H1 (cell line): ENCODE measurements around the gene UBE2I. TPM values are rescaled to one million over a fixed set of nuclear protein-coding genes. Genes with fewer than 3 reads are reported as not detected.

Experiments
- CTCF ChIA-PET: fragments of 300-600 bp; sonication (Branson Sonifier 250); formaldehyde crosslinking; loops from one replicate; lab custom pipeline; 2021; ENCODE audit not compliant: partially characterized antibody; lab: Charles Lee
- POLR2A ChIA-PET: fragments of 300-600 bp; sonication (Branson Sonifier 250); formaldehyde crosslinking; loops from one replicate; lab custom pipeline; 2021; ENCODE audit warnings: inconsistent platforms; ENCODE audit not compliant: partially characterized antibody; lab: Charles Lee
- DNase-seq, 2 experiments: peaks; one replicate each; pipeline versions ENCODE4 v3.0.0 to v3.0.0-alpha.2; 2010 to 2022; ENCODE audit warnings: low spot score in 2 of 2, low read depth in 1 of 2, mixed read lengths in 1 of 2
- FAIRE-seq: peaks from 2 replicates; lab custom pipeline; 2011; peaks lifted over from hg19 to GRCh38; lab: Jason Lieb, UNC
- H2AFZ ChIP-seq: 2 replicates; pipeline ENCODE4 v1.8.1; 2012; ENCODE audit warnings: low read length, inconsistent platforms
- H2AK5ac ChIP-seq: 2 replicates; pipeline ENCODE4 v1.6.1; 2013; ENCODE audit warnings: low read depth, low read length
- H2BK120ac ChIP-seq: replicated peaks from 2 replicates; pipeline ENCODE3; 2013; ENCODE audit warnings: low read depth, low read length, inconsistent platforms
- H2BK12ac ChIP-seq: 2 replicates; pipeline ENCODE4 v1.6.1; 2013; ENCODE audit warnings: low read depth, low read length
- H2BK15ac ChIP-seq: 2 replicates; pipeline ENCODE4 v1.6.1; 2013; ENCODE audit warnings: low read length
- H2BK20ac ChIP-seq: 2 replicates; pipeline ENCODE4 v1.6.1; 2013; ENCODE audit warnings: low read length
- H2BK5ac ChIP-seq: 2 replicates; pipeline ENCODE4 v1.6.1; 2013; ENCODE audit warnings: low read depth, low read length
- H3K14ac ChIP-seq: 2 replicates; pipeline ENCODE4 v1.6.1; 2013; ENCODE audit warnings: inconsistent platforms; ENCODE audit not compliant: insufficient read length
- H3K18ac ChIP-seq: 2 replicates; pipeline ENCODE4 v1.6.1; 2013; ENCODE audit warnings: low read length; ENCODE audit errors: extremely low read depth
- H3K23ac ChIP-seq: 2 replicates; pipeline ENCODE4 v1.6.1; 2013; ENCODE audit warnings: inconsistent platforms; ENCODE audit not compliant: insufficient read length
- H3K23me2 ChIP-seq: 2 replicates; pipeline ENCODE4 v1.6.1; 2013; ENCODE audit warnings: low read depth, low read length
- H3K27ac ChIP-seq: 2 replicates; pipeline ENCODE4 v1.6.1; 2011; ENCODE audit warnings: low read depth, low read length, inconsistent platforms
- H3K27me3 ChIP-seq, 4 experiments: replicated peaks in 1 of 4; 1 replicate in 1 of 4; 2 replicates in 3 of 4; pipeline versions ENCODE4 v1.6.1 to v1.8.1; 2011 to 2013; ENCODE audit warnings: low read length in 3 of 4, mild to moderate bottlenecking in 3 of 4, inconsistent platforms in 2 of 4, mixed read lengths in 2 of 4, moderate library complexity in 1 of 4; ENCODE audit not compliant: control insufficient read depth in 3 of 4, insufficient read depth in 3 of 4; ENCODE audit errors: extremely low read depth in 1 of 4
- H3K36me3 ChIP-seq, 4 experiments: 2 replicates each; pipeline versions ENCODE4 v1.6.1 to v1.8.1; 2011 to 2013; ENCODE audit warnings: mild to moderate bottlenecking in 4 of 4, low read length in 3 of 4, moderate library complexity in 2 of 4, control low read depth in 1 of 4, inconsistent platforms in 1 of 4; ENCODE audit not compliant: insufficient read depth in 4 of 4, control insufficient read depth in 2 of 4
- H3K4ac ChIP-seq: replicated peaks from 2 replicates; pipeline ENCODE3; 2013; ENCODE audit warnings: low read length, low read depth, mixed read lengths, inconsistent platforms; ENCODE audit not compliant: insufficient read length
- H3K4me1 ChIP-seq, 4 experiments: replicated peaks in 1 of 4; 1 replicate in 1 of 4; 2 replicates in 3 of 4; pipeline versions ENCODE4 v1.6.1 to v1.8.1; 2011 to 2013; ENCODE audit warnings: low read length in 3 of 4, inconsistent platforms in 2 of 4, mixed read lengths in 1 of 4; ENCODE audit not compliant: insufficient read depth in 4 of 4, control insufficient read depth in 3 of 4
- H3K4me2 ChIP-seq, 2 experiments: 2 replicates each; pipeline versions ENCODE4 v1.6.1 to v1.8.1; 2011 to 2013; ENCODE audit warnings: low read depth in 2 of 2, low read length in 2 of 2, control low read depth in 1 of 2, inconsistent platforms in 1 of 2, mild to moderate bottlenecking in 1 of 2; ENCODE audit not compliant: insufficient read depth in 1 of 2
- H3K4me3 ChIP-seq, 4 experiments: fragments of 200-600, 300-600 bp in 1 of 4; sonication (generic), shearing (Covaris generic), sonication (Bioruptor Twin) in 1 of 4; 2 replicates each; pipeline versions ENCODE4 v1.5.1 to v1.8.1; 2011 to 2016; ENCODE audit warnings: low read length in 4 of 4, low read depth in 3 of 4, control low read depth in 2 of 4, inconsistent platforms in 2 of 4, mild to moderate bottlenecking in 2 of 4, mixed read lengths in 1 of 4, moderate library complexity in 1 of 4; ENCODE audit not compliant: insufficient read depth in 2 of 4; ENCODE audit errors: extremely low read depth in 1 of 4
- H3K56ac ChIP-seq: replicated peaks from 2 replicates; pipeline ENCODE3; 2013; ENCODE audit warnings: low read depth, mild to moderate bottlenecking, mixed read lengths, low read length, inconsistent platforms; ENCODE audit not compliant: insufficient read length
- H3K79me1 ChIP-seq: 2 replicates; pipeline ENCODE4 v1.6.1; 2013; ENCODE audit warnings: low read depth, low read length, control low read depth
- H3K79me2 ChIP-seq, 2 experiments: 2 replicates each; pipeline versions ENCODE4 v1.6.1 to v1.8.1; 2012 to 2013; ENCODE audit warnings: low read length in 2 of 2, mild to moderate bottlenecking in 2 of 2, inconsistent platforms in 1 of 2; ENCODE audit not compliant: insufficient read depth in 2 of 2, control insufficient read depth in 1 of 2
- H3K9ac ChIP-seq, 4 experiments: replicated peaks in 1 of 4; 1 replicate in 1 of 4; 2 replicates in 3 of 4; pipeline versions ENCODE4 v1.6.1 to v1.8.1; 2011 to 2013; ENCODE audit warnings: low read depth in 3 of 4, low read length in 3 of 4, control low read depth in 2 of 4, mild to moderate bottlenecking in 2 of 4, moderate library complexity in 2 of 4, inconsistent platforms in 1 of 4; ENCODE audit errors: extremely low read depth in 1 of 4
- H3K9me3 ChIP-seq, 2 experiments: 2 replicates each; pipeline versions ENCODE4 v1.6.1 to v1.8.1; 2012 to 2013; ENCODE audit warnings: mild to moderate bottlenecking in 2 of 2, moderate library complexity in 2 of 2, control low read depth in 1 of 2, inconsistent platforms in 1 of 2, low read depth in 1 of 2, low read length in 1 of 2, mixed read lengths in 1 of 2; ENCODE audit not compliant: insufficient read depth in 2 of 2
- H4K20me1 ChIP-seq, 2 experiments: replicated peaks in 1 of 2; 2 replicates each; pipeline versions ENCODE3 to v1.8.1; 2011 to 2013; ENCODE audit warnings: inconsistent platforms in 2 of 2, low read length in 2 of 2, mild to moderate bottlenecking in 1 of 2; ENCODE audit not compliant: insufficient read depth in 2 of 2, control insufficient read depth in 1 of 2
- H4K5ac ChIP-seq: 2 replicates; pipeline ENCODE4 v1.6.1; 2013; ENCODE audit warnings: low read length, low read depth, mixed read lengths, inconsistent platforms; ENCODE audit not compliant: insufficient read length
- H4K8ac ChIP-seq: 2 replicates; pipeline ENCODE4 v1.8.0; 2013; ENCODE audit warnings: mild to moderate bottlenecking, moderate library complexity, low read length, inconsistent platforms; ENCODE audit not compliant: insufficient read depth; ENCODE audit errors: extremely low read depth
- H4K91ac ChIP-seq: replicated peaks from 2 replicates; pipeline ENCODE3; 2013; ENCODE audit warnings: low read length, mixed read lengths, inconsistent platforms; ENCODE audit not compliant: insufficient read length
- JUND ChIP-seq: IDR thresholded peaks from 2 replicates; pipeline ENCODE4 v1.6.1; 2011; ENCODE audit warnings: mild to moderate bottlenecking, improper control_type of control experiment, low read length
- KDM1A ChIP-seq: fragments of 200-600, 300-600 bp; sonication (generic); IDR thresholded peaks from 2 replicates; pipeline ENCODE4 v1.7.1; 2016; ENCODE audit warnings: mild to moderate bottlenecking, low read length, borderline replicate concordance
- NANOG ChIP-seq: IDR thresholded peaks from 2 replicates; pipeline ENCODE4 v1.6.1; 2011; ENCODE audit warnings: low read length, low read depth, mild to moderate bottlenecking, inconsistent platforms; ENCODE audit not compliant: insufficient read depth, poor library complexity, severe bottlenecking
- NRF1 ChIP-seq: IDR thresholded peaks from 2 replicates; pipeline ENCODE4 v1.6.1; 2011; ENCODE audit warnings: mild to moderate bottlenecking, low read depth, low read length, improper control_type of control experiment
- PHF8 ChIP-seq: fragments of 200-600 bp; sonication (generic); conservative IDR thresholded peaks from 2 replicates; pipeline ENCODE4 v1.7.1; 2012; ENCODE audit warnings: low read depth, mild to moderate bottlenecking, inconsistent platforms, low read length, moderate library complexity
- POLR2AphosphoS5 ChIP-seq: IDR thresholded peaks from 2 replicates; pipeline ENCODE4 v1.6.1; 2011; ENCODE audit warnings: low read depth, low read length
- RNF2 ChIP-seq: fragments of 200-900, 300-1000 bp; sonication (generic); IDR thresholded peaks from 2 replicates; pipeline ENCODE4 v1.7.1; 2016; ENCODE audit warnings: borderline replicate concordance, low read depth, mild to moderate bottlenecking, antibody characterized with exemption, low read length; ENCODE audit not compliant: poor library complexity, severe bottlenecking; ENCODE audit errors: missing control alignments
- SIRT6 ChIP-seq: IDR thresholded peaks from one replicate; pipeline ENCODE4 v1.7.1; 2012; ENCODE audit warnings: low read length, inconsistent platforms
- SUZ12 ChIP-seq: fragments of 200-600 bp; sonication (generic); IDR thresholded peaks from 2 replicates; pipeline ENCODE4 v1.6.1; 2012; ENCODE audit warnings: mild to moderate bottlenecking, inconsistent platforms, low read length, moderate library complexity, mixed read lengths
- TAF1 ChIP-seq: IDR thresholded peaks from 2 replicates; pipeline ENCODE4 v1.6.1; 2011; ENCODE audit warnings: mild to moderate bottlenecking, low read depth, low read length
- TAF7 ChIP-seq: optimal IDR thresholded peaks from 2 replicates; pipeline ENCODE3; 2011; ENCODE audit warnings: low read depth, mild to moderate bottlenecking, inconsistent platforms, low read length, moderate library complexity, borderline replicate concordance
- WGBS, 2 experiments: shearing (Covaris generic) in 1 of 2; methylation state at CpG; one replicate each; pipeline versions ENCODE4 v1.1.6 to v1.1.7; 2013 to 2015; ENCODE audit warnings: low lambda C conversion rate in 2 of 2, mixed read lengths in 2 of 2, inconsistent platforms in 1 of 2, low coverage in 1 of 2, missing lambda C conversion rate in 1 of 2; ENCODE audit not compliant: insufficient replicate concordance in 2 of 2, insufficient coverage in 1 of 2, insufficient read length in 1 of 2; ENCODE audit errors: extremely low coverage in 1 of 2, missing lambda C conversion rate in 1 of 2; 5-methylcytosine and 5-hydroxymethylcytosine counted together
- polyA plus RNA-seq, 7 experiments: library from polyadenylated mRNA; depleted of rRNA in 3 of 7; stranded (reverse) in 5 of 7; unstranded in 2 of 7; fragments of >200 nt in 5 of 7; fragments of 200-250 nt in 2 of 7; gene quantifications; 1 replicate in 5 of 7; 2 replicates in 1 of 7; 4 replicates in 1 of 7; pipeline versions ENCODE4 v1.2.1 to v1.2.3, GENCODE V29; 2011 to 2013; ENCODE audit warnings: missing spikeins in 2 of 7, mixed read lengths in 2 of 7
- total RNA-seq: library from RNA; stranded (reverse); fragmentation: NEBNext Ultra II Directional; extraction: Animal tissue kit (Norgen Biotek cat#: 25700); gene quantifications from 2 replicates; pipeline ENCODE4 v1.2.1, GENCODE V29; 2021

The UBE2I gene
- total and polyA plus RNA-seq, 2 of the 8 experiments (the other 6 are each of a cell fraction or from before 2014, with no cell fraction given) = 148 to 268 TPM

DNA sequence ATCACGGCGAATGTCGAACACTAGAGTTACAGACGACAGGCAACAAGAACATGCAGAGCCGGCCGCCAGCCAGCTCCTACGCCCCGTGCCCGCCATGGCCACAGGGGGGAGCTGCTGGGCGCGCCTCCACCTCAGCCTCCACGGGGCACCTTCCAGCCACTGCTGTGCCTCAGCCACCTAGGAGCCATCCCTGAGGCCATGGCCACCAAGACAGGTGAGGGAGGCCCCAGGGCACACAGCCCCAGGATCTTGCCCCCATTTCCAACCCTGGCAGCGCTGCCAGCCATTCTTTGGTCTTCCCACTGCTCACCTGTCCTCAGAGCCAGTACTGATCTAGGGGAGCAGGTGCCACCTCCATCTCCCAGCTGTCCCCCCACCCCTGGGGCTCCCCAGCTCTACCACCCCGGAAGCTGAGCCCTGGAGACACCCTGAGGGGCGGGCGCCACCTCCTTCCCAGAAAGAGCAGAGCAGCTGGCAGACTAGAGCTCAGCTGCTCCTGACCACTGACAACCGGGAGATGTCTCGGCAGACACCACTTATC is 54.1 kb downstream of the UBE2I start:
- Histone ChIP-seq H3K79me2 (peaks cover 0 to 7% of the 10 kb centered on the region in 2 experiments; a peak in 1 of 4 replicates), H2AFZ (no peak overlapping the region), H3K4me3 (no peak overlapping the region), H2AK5ac (no peak overlapping the region), H3K23me2 (no peaks in the 10 kb centered on the region), H2BK15ac (no peak overlapping the region), H3K4me2 (no peak overlapping the region), H3K79me1 (peaks cover 5% of the 10 kb centered on the region; the same call in 1 of the 2 replicates), H3K9ac (no peak overlapping the region), H4K20me1 (peaks cover 12 to 29% of the 10 kb centered on the region in 2 experiments), H2BK120ac (no peak overlapping the region), H4K91ac (no peak overlapping the region), H2BK20ac (no peak overlapping the region), H3K56ac (no peak overlapping the region), H3K27me3 (no peaks in the 10 kb centered on the region), H3K18ac (no peak overlapping the region), H4K8ac (no peak overlapping the region; the same call in 1 of the 2 replicates), H3K23ac (no peak overlapping the region), H3K27ac (no peak overlapping the region), H3K36me3 (peaks cover 15 to 43% (median 23%) of the 10 kb centered on the region in 4 experiments), H3K14ac (no peak overlapping the region), H4K5ac (no peak overlapping the region), H3K4ac (no peak overlapping the region), H2BK12ac (no peak overlapping the region; the same call in 1 of the 2 replicates), H2BK5ac (no peak overlapping the region), H3K9me3 (no peaks in the 10 kb centered on the region), H3K4me1 (no peaks in the 10 kb centered on the region)
- ChIA-PET CTCF (interaction anchor here (0.6 to 8.1 kb wide), 34 partner anchors 8 to 822 kb away, joined by 3 to 59 read pairs (median 4); partner anchors contain the start of gene CCDC154), POLR2A (interaction anchor here (0.8 to 6.6 kb wide), 6 partner anchors 11 to 49 kb away, joined by 3 to 44 read pairs (median 4); no protein-coding TSS in a partner anchor)
- 63% methylated on average over 18 of the region's 18 CpGs; no CpG with 5 or more reads in 1 of the 2 experiments for WGBS, 2 experiments
- FAIRE-seq = no peak
- peak; percentile 43 to 88 for DNase-seq
- TF ChIP-seq PHF8 = no peak
- no peak for TF ChIP-seq TAF1
- no peak for TF ChIP-seq SIRT6
- TF ChIP-seq KDM1A = no peak; the same call in 1 of the 2 replicates
- TF ChIP-seq JUND = no peak
- no peak for TF ChIP-seq SUZ12
- TF ChIP-seq NANOG = no peak
- TF ChIP-seq POLR2AphosphoS5 = peak; percentile 40; the same call in 1 of the 2 replicates
- no peak for TF ChIP-seq RNF2
- TF ChIP-seq NRF1 = no peak
- no peak for TF ChIP-seq TAF7
